Stomach (tissue), 9 donors: ENCODE results near the gene C1GALT1C1. TPM values are rescaled to one million over a fixed set of nuclear protein-coding genes. Genes with fewer than 3 reads are reported as not detected.

Experiments used
- DNase-seq, 2 donors: peaks; one replicate each; pipeline versions ENCODE4 v3.0.0 to v3.0.0-alpha.2; 2013 to 2019
- H3K27ac ChIP-seq, 5 donors: fragments of 200-600 bp in 4 of 5; sonication (generic) in 4 of 5; one replicate each; pipeline ENCODE4 v1.5.1; 2013 to 2019; ENCODE audit warnings: mild to moderate bottlenecking in 1 of 5, moderate library complexity in 1 of 5
- H3K27me3 ChIP-seq, 3 donors: fragments of 200-600 bp; sonication (generic); one replicate each; pipeline ENCODE4 v1.5.1; 2017 to 2019; ENCODE audit warnings: mixed run types in 1 of 3
- H3K36me3 ChIP-seq, 4 donors: fragments of 200-600 bp; sonication (generic); 1 replicate in 3 of 4; 2 replicates in 1 of 4; pipeline ENCODE4 v1.5.1; 2016 to 2019
- H3K4me1 ChIP-seq, 4 donors: fragments of 200-600 bp; sonication (generic); one replicate each; pipeline ENCODE4 v1.5.1; 2016 to 2019
- H3K4me3 ChIP-seq, 4 donors: fragments of 200-600 bp; sonication (generic) in 3 of 4; one replicate each; pipeline ENCODE4 v1.5.1; 2016 to 2019; ENCODE audit warnings: mild to moderate bottlenecking in 1 of 4
- H3K9me3 ChIP-seq, 4 donors: fragments of 200-600 bp; sonication (generic); one replicate each; pipeline ENCODE4 v1.5.1; 2016 to 2019
- EP300 ChIP-seq: sonication (generic); formaldehyde crosslinking; IDR thresholded peaks from one replicate; pipeline ENCODE4 v1.6.1; 2017; ENCODE audit warnings: antibody characterized with exemption
- POLR2A ChIP-seq, 4 donors: fragments of 450-650 bp; IDR thresholded peaks; one replicate each; pipeline ENCODE4 v1.6.1; 2016; ENCODE audit warnings: antibody characterized with exemption in 4 of 4, control low read depth in 2 of 4, mild to moderate bottlenecking in 1 of 4, moderate library complexity in 1 of 4
- POLR2AphosphoS5 ChIP-seq, 3 donors: sonication (generic); formaldehyde crosslinking; IDR thresholded peaks; one replicate each; pipeline ENCODE4 v1.6.1; 2016; ENCODE audit warnings: antibody characterized with exemption in 3 of 3
- WGBS, 5 donors: extraction: QIAGEN DNeasy Blood & Tissue Kit in 3 of 5; methylation state at CpG; one replicate each; pipeline versions ENCODE4 v1.1.5 to v1.1.7; 2013 to 2018; 5-methylcytosine and 5-hydroxymethylcytosine counted together
- intact Hi-C: fragments of 100-400 bp; cut with DNase I; formaldehyde crosslinking; loops from one replicate; pipeline ENCODE4 v1.15.1; 2023; ENCODE audit warnings: low total_unique reads
- polyA plus RNA-seq, 3 donors: library from polyadenylated mRNA; stranded (reverse); fragments of 200-250 nt; gene quantifications; one replicate each; pipeline ENCODE4 v1.2.3, GENCODE V29; 2013
- total RNA-seq, 5 donors: library from RNA; depleted of rRNA; stranded (reverse); fragments of >200 nt; gene quantifications; one replicate each; pipeline versions ENCODE4 v1.1.0 to v1.2.3, GENCODE V29; 2014 to 2016
- TF ChIP-seq, protein P1 (sequence below), 7 experiments: fragments of 450-650 bp in 4 of 7; fragments of 200-600 bp in 3 of 7; sonication (generic) in 3 of 7; IDR thresholded peaks; one replicate each; pipeline ENCODE4 v1.5.1; 2016 to 2019; ENCODE audit warnings: antibody characterized with exemption in 7 of 7, control low read depth in 2 of 7, mild to moderate bottlenecking in 1 of 7
- donor health status: healthy with polysubstance abuse.
- donor health status: Bipolar disorder and iron deficiency.
- donor health status: healthy.

The C1GALT1C1 gene
- total and polyA plus RNA-seq, 8 donors = 2.7 to 39.3 (median 10.7) TPM; not detected in 1

DNA sequence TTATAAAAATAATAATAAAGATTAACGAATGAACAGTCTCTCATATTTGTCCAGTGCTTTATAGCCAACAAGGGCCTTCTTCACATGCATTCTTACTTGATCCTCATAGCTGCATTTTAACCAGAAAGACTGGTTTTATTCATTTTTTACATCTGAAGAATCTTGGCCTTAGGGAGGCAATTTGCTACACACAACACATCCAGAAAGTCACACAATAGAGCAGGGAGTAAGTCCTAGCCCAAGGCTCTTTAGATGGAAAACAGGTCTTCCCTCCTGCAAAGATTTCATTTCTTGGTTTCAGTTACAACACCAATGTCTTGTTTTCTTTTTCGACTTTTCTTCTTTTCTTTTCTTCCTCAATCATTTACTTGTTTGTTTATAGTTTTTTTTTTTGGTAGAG is 13.0 kb upstream of the C1GALT1C1 start:
- TF ChIP-seq EP300 = no peak
- TF ChIP-seq, protein P1, sequence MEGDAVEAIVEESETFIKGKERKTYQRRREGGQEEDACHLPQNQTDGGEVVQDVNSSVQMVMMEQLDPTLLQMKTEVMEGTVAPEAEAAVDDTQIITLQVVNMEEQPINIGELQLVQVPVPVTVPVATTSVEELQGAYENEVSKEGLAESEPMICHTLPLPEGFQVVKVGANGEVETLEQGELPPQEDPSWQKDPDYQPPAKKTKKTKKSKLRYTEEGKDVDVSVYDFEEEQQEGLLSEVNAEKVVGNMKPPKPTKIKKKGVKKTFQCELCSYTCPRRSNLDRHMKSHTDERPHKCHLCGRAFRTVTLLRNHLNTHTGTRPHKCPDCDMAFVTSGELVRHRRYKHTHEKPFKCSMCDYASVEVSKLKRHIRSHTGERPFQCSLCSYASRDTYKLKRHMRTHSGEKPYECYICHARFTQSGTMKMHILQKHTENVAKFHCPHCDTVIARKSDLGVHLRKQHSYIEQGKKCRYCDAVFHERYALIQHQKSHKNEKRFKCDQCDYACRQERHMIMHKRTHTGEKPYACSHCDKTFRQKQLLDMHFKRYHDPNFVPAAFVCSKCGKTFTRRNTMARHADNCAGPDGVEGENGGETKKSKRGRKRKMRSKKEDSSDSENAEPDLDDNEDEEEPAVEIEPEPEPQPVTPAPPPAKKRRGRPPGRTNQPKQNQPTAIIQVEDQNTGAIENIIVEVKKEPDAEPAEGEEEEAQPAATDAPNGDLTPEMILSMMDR (IDR thresholded peaks at IDR 0.05) = no peak
- Histone ChIP-seq H3K36me3 (no peaks in the 10 kb centered on the region), H3K27ac (no peak overlapping the region), H3K27me3 (no peaks in the 10 kb centered on the region), H3K4me1 (no peaks in the 10 kb centered on the region), H3K9me3 (no peaks in the 10 kb centered on the region), H3K4me3 (no peak overlapping the region)
- no peak for DNase-seq
- 54 to 73% (median 66%) methylated on average over 2 of the region's 2 CpGs for WGBS, 5 donors
- intact Hi-C loops = no loop called here

DNA sequence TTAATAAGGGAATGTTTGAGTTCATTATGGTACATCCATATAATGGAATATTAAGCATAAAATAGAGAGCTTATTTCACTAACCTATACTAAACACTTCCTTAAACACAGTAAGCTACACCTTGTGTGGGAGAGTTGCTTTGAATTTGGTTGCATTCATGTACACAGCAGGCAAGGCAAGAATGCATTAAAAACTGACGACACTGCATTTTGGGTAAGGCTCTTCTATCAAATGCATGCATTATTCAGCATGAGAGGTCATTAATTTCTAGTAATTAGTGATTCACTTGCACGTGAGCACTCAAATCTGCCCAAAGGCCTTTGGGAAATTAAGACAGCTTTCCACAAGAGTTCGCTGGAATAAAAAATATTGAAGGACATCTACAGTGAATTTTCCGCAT is 8.8 kb upstream of the C1GALT1C1 start:
- intact Hi-C loops = no loop called here
- no peaks in the 10 kb centered on the region for H3K27me3 ChIP-seq
- H3K36me3 ChIP-seq = no peaks in the 10 kb centered on the region
- no peak overlapping the region for H3K4me3 ChIP-seq
- no peaks in the 10 kb centered on the region for H3K9me3 ChIP-seq
- H3K27ac ChIP-seq = no peak overlapping the region
- DNase-seq = no peak
- H3K4me1 ChIP-seq = no peaks in the 10 kb centered on the region
- WGBS, 5 donors = 74 to 94% (median 87%) methylated on average over 4 of the region's 4 CpGs
- TF ChIP-seq, protein P1 (IDR thresholded peaks at IDR 0.05) = no peak
- TF ChIP-seq EP300 (no peak), POLR2AphosphoS5 (IDR thresholded peaks at IDR 0.05) (no peak), POLR2A (IDR thresholded peaks at IDR 0.05) (no peak)

DNA sequence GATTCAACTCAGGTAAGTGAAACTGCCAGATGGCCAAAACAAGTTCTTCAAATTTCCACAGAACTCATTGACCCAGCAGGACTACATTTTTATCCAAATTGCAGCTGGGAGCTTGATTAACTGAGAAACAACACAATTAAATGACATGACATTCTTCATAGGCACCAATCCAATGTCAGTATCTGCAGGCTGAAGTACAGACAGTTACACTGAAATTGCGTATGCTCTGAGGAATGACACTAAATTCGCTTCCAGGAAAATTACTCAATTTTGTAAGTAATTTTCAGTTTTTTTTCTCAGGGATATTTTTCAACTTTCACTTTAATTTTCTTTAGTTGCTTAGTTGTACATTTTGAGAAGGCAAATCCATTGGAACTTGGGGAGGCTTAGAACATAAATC is 4.5 kb downstream of the C1GALT1C1 start:
- no peak for DNase-seq
- no peaks in the 10 kb centered on the region for H3K9me3 ChIP-seq
- TF ChIP-seq POLR2AphosphoS5 (IDR thresholded peaks at IDR 0.05) (no peak), POLR2A (IDR thresholded peaks at IDR 0.05) (no peak), EP300 (no peak)
- TF ChIP-seq, protein P1 (IDR thresholded peaks at IDR 0.05) = no peak
- no peak overlapping the region for H3K27ac ChIP-seq
- intact Hi-C loops = no loop called here
- no peak overlapping the region for H3K4me3 ChIP-seq
- peaks cover 0 to 16% (median 7%) of the 10 kb centered on the region in 4 donors for H3K36me3 ChIP-seq
- peaks cover 0 to 18% (median 11%) of the 10 kb centered on the region in 4 donors for H3K4me1 ChIP-seq
- H3K27me3 ChIP-seq = no peaks in the 10 kb centered on the region
- 65 to 86% (median 79%) methylated on average over 2 of the region's 2 CpGs for WGBS, 5 donors

DNA sequence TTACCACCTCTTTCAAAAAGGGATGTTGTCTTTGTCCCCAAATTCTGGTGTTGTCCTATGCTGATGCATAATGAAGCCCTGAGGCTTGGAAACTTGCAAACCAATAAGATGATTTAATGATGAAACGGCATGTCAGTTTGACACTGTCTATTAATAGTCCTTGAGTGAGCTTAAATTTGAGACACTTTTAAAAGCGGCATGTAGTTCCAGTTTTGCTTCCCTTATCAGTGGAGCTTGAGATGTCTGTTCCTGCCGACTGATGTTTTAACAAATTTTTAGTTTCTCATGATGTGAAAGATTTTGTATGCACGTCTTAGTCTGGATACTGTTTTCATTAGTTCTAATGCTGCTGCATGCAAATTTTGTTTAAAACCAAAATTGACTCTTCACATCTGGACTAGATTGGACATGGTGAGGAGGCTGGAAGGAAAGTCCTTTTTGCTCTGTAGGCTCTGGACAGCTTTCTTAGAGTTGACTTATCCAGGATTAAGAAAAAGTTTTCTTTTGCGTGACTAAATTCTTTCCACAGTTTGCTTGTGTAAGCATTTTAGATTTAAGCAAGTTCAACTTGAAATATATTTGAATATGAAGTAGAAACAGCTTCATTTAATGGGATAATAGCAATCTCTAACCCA is 11.7 kb downstream of the C1GALT1C1 start:
- Histone ChIP-seq H3K27ac (no peak overlapping the region), H3K36me3 (peaks cover 0 to 16% (median 14%) of the 10 kb centered on the region in 4 donors), H3K4me3 (no peak overlapping the region), H3K27me3 (no peaks in the 10 kb centered on the region), H3K9me3 (no peaks in the 10 kb centered on the region), H3K4me1 (no peaks in the 10 kb centered on the region)
- WGBS, 5 donors = 75 to 88% (median 83%) methylated on average over 5 of the region's 5 CpGs
- no peak for TF ChIP-seq EP300
- TF ChIP-seq, protein P1 (IDR thresholded peaks at IDR 0.05) = no peak
- TF ChIP-seq POLR2AphosphoS5 (IDR thresholded peaks at IDR 0.05) = no peak
- TF ChIP-seq POLR2A (IDR thresholded peaks at IDR 0.05) = no peak
- intact Hi-C loops = no loop called here
- no peak for DNase-seq
